GM18508 (cell line): ENCODE measurements around the gene ALDH1A3.

Experiments
- ATAC-seq: cut with Tn5 transposase; IDR thresholded peaks from one replicate; pipeline ENCODE4 v1.9.1; 2021; ENCODE audit warnings: moderate number of reproducible peaks; ENCODE audit not compliant: insufficient read depth, unreplicated experiment

ALDH1A3 gene

DNA sequence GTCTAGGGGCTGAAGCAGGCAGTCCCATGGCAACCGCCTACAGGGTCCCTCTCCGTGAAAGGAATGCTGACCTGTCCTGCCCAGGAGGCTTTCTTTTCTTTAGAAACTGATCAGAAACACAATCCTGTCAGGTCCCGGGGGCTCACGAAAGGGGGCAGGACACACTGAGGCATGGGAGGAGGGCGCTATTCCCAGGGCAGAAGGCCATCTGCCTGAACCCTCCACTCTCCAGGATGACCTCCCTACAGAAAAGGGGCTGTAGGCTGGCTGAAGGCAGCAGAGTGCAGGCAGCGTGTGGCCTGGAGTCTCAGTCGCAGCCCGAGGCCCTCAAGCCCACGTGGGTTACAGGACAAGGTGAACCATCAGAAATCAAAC, 21.2 kb downstream of the ALDH1A3 start:
- ATAC-seq, result no peak

DNA sequence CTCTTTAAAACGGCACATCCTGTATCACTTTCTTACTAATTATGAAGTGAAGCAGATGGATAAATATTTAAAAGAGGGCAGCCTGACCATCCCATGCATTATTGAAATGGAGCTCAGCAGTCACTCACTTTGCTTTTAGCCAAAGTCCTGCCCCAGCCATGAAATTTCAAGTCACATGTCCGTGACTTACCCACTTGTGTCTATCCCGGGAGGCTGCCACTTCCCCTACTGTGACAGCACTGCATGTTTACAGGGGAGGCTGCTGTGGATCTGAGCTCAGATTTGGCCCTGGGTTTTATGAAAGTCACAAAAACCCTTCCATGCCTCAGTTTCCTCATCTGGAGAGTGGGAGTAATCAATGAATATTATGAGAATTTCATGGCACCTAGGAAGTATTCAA, 21.7 kb downstream of the ALDH1A3 start:
- no peak for ATAC-seq

DNA sequence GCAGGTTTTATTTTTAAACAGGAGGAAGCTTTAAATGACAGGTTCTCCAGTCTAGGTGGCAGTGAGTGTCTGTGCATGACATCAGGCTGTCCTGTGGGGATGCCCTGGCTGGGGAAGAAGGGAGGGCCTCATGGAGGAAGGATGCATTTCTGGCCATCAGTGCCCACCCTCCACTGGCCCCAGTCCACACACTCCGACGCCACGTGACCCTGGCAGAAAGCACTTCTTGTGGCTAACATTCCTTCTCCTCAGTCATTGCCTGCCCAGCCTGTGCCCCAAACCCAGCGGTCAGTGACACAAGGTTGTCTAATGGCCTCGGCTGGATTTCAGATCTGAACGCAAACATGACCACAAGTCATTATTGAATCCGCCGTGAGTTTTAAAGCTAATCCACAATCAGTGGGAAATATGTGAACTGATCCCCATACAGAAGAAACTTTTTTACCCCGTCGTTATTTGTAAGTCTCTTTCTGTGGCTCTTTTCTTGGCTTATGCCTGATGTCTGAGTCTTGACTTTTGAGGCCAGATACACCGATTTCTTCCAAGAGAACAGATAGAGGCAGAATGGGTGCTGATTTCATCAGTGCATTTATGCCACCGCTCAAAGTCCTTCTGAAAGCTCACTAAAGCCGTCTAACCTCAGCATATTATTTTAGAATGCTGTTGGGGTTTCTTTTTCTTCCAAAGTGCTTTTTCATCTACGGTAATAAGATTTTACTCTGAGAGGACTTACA, 22.2 kb downstream of the ALDH1A3 start:
- no peak for ATAC-seq

DNA sequence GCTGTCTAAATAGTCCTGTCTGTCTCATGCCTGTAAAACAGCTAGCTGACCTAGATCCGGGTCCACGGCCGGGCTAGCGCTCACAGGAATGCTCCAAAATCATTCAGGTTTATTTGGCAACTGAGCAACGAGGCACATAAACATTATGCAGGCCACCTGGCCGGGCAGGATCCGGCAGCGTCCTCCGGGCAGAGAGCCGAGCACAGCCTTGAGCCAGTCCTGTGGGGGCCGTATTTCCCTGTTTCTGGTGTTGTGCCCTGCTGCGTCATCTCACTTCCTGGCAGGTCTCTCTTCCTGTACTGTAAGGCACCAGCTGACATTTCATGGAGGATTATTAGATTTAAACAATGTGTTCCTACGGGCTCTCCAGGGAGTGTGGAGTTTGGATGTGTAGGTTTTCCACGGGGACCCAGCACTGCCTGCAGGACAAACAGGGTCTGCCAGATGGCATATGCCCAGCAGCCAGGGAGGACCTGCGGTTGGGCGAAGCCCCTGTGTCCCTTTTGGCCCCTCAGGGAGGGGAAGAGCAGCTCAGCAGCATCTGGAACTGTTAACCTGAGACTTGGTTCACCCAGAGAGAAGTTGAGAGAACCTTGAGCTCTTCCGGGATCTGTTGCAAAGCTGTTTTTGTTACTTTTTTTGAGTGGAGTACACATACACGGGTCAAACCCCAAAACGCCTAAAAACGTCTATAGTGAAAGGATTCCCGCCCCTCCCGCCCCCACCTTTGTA, 23.0 kb downstream of the ALDH1A3 start:
- no peak for ATAC-seq

DNA sequence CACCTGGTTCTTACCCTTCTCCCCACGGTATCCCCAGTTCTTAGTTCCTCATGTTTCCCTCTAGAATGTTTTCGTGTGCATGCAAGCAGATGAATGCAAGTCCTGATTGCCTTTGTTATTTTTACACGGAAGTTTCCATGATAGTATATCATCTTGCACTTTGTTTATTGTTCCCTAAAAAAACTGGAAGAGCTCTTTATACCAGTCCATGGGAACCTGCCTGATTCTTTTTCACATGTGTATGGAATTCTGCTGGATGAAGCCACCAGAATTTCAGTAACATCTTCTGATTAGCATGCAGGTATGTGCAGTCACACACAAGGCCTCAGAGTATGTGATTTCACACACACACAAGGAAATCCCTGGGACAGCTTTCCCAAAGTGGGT, 23.5 kb downstream of the ALDH1A3 start:
- no peak for ATAC-seq

DNA sequence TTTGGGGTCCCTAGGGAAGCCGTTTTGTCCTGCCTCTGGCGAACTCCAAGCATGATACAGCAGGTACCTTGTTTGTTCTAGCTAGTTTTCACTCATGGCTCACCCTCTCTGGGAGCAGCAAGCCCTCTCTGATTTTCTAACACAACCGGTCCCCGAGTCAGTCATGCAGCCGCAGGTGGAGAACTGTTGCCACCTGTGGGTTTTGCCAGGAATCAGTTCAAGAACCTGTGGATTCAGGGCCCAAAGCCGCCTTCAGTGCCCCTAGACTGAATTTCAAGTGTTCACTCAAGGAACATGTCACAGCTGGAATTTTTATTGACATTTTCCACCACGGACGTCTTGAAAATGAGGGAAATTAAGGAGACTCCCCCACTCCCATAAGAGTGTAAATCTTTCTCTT, 26.2 kb downstream of the ALDH1A3 start:
- no peak for ATAC-seq

DNA sequence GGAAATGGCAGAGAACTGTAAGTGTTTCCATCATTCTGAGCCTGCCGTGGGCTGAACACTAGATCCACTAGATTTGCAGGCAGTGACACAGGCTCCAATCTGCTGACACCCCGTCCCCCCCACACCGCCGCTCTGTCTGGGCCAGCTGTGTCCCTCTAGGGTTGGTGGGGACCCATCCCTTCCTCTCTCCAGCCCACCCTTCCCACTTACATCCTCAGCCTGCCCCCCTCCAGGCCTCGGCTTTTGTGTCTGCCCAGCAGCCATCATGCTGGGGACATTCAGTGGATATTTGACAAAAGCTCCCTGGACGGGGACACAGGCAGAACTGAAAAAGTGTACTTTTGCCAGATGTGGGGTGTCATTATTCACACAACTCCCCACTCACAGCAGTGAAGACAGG, 28.8 kb downstream of the ALDH1A3 start:
- ATAC-seq, result no peak

DNA sequence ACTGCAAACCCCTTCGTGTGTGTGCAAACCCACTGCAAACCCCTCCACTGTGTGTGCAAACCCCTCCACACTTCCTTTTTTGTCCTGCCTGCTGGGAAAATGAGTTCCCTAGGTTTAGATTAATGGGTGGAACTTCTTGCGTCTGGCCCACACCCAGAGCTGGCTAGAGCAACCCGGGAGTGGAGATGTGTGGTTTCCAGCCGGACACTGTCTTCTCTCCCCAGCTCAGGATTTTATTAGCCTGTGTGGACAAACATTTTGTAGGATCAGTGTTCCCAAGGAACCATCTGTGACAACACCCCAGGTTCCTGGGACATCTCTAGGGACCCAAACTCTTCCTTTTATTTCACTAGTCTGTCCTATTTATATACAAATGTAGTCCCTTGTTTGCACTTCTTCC, 29.9 kb downstream of the ALDH1A3 start:
- no peak for ATAC-seq

DNA sequence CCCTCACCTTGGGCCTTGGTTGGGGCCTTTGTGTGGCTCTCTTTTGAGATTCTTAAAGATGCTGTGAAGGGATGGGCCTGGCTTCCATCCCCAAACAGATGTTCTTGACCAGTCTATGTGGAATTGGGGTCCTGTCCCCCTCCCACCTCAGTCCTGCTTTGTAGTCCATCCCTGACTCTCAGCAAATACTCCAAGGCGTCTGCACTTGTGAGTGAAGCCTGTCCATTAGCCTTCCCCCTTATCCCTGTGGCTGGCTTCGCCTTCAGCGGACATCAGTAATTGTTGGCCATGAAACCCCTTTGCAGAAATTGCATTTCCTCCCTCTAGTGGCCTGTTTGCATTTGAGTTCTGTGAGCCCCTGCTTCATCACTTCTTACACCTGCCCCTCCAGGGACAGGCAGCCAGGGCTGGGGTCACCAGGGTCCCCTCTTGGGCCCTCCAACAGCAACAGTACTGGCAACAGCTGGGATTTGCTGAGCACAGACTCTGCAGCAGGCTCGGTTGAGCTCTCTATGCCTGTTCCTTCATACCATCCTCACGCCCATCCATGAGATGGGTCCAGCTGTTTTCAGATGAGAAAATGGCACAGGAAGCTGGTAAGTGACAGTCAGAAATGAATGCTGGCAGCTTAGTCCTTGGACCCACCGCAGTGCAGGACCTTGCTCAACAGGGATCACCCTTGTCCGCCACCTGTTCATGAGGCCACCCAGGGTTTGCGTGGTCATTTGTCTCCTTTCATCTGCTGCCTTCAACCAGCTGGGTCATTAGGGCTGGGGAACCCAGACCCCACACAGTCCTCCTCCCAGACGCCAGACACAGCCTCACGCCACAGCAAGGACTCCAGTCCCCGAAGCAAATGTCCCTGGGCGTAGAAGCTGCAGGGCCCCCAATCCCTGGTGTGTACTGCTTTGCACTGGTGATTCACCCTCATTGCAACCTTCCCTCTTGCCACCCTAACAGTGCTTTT, 30.6 kb downstream of the ALDH1A3 start:
- ATAC-seq, result no peak

DNA sequence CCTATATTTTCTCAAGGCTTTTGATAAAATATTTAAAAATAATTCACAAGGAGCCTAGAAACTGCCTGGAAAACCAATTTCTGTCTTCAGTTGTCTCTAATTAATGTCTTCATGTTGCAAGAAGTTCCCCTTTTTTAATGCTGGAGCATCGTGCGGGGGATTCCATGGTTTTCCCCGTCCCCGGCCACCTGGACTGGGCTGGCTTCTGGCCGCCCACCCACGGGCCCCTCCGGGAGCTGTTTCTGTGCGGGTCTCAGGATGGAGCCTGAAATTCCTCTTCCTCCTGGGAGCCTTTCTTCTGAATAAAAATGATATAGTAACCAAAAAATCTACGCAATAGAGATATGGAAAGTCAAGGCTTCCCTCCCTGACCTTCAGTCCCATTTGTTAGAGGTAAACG, 31.5 kb downstream of the ALDH1A3 start:
- no peak for ATAC-seq

DNA sequence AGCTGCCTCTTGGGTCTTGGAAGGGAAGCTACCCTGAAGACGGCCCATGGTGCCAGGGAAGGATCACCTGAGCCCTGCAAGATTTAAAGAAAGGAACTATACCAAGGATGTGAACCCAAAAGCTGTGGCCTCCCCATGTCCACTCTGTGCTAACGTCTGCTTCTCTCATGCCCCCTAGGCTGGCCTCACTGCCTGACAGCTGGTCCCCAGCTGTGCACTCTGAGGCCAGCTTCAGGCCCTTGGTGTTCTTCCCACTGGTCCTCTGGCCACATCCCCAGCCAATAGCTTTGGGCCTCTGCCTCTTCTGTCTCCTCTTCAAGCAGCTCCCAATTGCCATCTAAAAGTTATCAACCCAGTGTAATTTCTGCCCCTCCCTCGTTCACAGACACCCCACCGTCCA, 34.3 kb downstream of the ALDH1A3 start:
- no peak for ATAC-seq

DNA sequence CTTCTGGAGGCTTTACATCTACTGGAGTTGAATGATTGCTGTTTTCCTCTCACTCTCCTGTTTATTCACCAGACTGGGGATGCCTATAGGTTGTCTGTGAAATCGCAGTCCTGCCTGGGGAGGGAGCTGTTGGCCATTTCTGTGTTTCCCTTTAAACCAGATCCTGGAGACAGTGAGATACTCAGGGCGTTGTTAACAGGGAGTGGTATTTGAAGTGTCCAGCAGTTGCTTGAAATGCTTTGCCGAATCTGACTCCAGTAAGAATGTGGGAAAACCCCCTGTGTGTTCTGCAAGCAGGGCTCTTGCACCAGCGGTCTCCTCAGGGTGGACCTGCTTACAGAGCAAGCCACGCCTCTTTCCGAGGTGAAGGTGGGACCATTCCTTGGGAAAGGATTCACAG, 35.2 kb downstream of the ALDH1A3 start:
- ATAC-seq, result no peak

DNA sequence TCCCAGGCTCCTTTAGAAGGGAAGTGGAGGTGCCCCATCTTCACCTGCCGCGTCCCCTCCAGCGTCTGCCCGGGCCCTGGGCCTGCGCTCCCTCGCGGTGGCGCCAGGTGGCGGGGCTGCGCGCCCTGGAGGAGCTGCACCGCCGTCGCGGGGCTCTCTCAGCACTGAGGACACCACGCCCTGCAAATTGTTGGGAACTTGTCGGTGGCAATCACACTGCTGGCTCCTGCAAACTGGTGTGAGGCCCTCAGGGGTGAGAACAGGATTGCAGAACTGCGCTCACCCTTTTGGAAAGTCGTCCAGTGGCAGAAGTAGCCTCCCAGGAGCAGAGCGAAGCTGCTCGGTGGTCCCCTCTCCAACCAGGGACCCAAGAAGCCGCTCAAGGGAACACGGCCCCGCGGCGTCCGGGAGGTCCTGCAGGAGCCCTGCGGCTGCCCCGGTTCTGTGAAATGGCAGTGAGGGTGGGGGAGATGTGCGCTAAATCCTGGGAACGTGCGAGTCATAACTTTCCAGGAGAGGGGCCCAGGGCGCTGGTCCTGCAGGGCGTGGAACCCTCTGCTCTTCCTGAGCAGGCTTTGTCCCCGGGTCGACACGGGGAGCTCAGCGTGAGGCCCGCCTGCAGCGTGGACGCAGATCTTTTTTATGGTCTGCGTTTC, 38.5 kb downstream of the ALDH1A3 start:
- no peak for ATAC-seq

DNA sequence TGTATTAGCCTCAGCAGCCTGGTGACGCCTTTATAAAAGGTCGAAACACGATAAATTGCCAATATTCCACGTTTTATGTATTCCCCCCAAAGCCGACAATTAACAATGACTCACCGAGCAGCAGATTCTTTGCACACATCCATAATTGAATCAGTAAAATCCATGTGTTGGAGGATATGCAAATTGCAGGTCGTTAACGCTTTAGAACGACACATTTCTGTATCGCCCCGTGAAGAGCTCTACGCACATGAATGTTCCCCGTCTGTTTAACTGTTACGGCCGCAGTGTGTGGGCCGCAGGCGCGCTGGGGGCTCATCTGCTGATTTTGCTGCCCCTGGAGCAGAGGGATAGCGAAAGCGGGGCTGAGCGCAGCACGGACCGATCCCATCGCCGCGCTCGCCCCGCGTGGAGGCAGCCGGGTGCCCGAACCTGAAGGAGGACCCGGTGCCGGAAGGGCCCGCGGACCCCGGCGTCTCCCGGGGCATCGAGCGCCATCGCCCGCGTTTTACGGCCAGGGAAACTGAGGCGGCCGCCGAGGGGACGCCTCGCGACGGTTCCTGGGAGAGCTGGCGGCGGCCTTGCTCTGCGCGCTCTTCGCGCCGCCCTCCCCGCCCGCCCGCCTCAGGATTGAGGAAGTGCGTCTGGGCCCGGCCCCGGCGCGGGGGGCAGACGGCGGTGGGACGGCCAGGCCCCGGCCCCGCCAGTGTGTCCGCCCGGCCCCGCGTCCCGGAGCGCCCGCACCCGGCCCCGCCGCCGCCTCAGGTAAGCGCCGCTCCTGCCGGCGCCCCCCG, 39.3 kb downstream of the ALDH1A3 start, which contains the start of gene LRRK1:
Gene LRRK1 (plus strand): TSS at position 668 of the 791 bp plus-strand sequence. CDS start 5,276 bp downstream, outside the sequence.
- ATAC-seq, result no peak

DNA sequence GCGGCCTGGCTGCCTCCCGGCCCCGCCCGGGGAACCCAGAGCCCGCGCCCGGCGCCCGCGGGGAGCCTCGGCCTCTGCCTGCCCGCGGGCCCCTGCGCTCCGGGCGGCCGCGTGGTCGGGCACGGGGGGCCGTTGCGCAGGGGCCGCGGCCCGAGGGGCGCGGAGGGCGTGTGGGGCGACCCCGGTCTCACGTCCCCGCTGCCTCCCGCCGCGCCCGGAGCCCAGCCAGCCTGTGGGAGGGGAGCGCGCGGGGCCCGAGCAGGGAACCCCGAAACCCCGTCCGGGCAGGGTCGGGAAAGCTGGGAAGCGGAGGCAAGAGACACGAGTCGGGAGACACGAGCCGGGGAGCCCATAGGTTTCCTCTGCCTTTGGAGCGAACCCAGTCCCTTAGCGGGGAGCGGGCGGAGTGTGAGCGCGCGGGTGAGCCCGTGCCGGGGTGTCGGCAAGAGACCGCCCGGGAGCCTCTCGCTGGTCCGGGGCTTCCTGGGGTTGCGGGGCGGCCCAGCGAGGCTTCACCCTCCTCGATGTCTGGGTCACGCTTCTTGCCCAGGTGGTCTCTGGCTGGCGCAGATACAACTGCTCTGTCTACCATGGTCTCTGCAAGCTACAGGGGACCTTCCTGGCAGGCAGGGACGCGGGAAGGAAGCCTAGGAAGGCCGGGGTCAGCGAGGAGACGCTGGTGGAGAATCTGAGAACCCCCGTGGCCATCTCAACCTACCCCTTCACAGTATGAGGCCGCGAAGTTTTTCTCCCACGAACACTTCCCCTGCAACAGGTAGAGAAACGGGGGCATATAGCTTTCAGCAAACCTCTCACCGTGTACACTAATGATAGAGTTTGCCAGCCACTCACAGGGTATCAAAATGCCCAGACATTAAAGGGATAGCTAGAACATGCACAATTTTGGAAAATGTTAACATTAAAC, 40.1 kb downstream of the ALDH1A3 start:
- no peak for ATAC-seq

DNA sequence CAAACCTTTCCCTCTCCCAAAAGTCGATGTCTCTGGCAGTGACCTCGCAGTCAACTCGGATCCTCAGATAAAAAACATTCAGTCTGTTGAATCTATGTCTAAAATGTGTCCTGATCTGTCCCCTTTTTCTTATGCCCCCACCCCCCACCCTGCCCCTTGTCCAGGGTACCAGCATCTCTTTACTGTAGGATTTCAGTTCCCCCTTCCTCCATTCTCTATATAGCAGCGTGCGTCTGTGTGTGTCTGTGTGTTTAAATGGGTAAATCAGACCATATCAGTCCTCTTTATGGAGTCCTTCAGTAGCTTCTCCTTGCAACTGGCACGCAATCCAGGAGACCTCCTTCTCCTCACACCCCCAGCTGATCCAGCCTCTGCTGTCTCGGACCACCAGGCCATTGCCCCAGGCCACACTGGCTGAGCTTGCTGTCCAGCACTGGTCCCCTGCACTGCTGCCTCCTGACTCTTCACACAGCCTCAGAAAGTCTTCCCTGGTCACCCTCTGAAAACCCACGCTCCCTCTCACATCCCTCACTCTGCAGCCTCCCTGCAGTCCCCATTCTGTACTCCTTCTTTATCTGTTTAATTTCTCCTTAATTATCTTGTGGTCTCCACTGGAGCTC, 41.0 kb downstream of the ALDH1A3 start:
- ATAC-seq, result no peak

DNA sequence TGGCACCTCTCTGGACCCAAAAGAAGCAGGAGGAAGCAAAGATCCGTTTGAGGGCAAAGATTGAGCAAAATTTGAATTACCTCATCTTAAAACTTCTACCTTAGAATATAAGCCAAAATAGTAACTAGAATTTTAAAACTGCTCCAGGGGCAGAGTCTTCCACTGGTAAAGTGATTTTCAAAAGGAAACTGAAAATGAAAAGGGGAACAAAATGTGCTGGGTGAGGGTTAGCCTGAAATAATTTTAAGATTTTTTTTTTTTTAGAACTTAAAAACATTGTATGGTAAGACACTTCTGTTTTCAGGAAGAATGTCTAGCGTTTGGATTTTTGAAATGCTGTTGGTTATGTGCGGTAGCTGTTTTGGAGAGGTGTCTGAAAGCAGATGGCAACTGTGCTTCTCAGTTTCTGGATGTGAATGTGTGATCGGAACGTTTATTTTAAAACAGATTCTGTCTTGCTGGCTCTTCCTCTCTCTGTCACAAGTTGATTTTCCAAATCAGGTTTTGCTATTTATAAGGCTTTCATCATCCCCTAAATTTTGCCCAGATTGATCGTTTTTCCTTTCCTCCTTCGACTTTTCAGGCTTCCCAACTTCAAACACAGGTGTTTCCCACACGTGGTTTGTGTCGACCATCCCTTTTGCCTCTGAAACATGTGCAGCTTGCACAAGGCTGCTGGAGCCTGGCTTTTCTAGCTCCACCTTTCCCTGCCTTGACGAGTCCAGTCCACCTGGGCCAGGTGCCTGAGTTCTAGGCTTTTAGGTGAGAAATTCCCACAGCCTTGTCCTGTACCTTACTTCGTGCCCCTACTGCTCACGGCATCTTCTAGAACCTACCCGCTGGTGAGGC, 42.8 kb downstream of the ALDH1A3 start:
- ATAC-seq, result no peak
